Activated CD4-positive, alpha-beta T cell treated with anti-CD3 and anti-CD28 coated beads, Interleukin-2, amount 10 ng/mL, durations not matched to agents 7 days and 5 days (primary cell): Measurements from ENCODE around the gene TENT4A. TPM values are rescaled to one million over a fixed set of nuclear protein-coding genes. Genes with fewer than 3 reads are reported as not detected.

ENCODE experiments used
- CTCF ChIA-PET: fragments of 350-600 bp; sonication (Branson Sonifier 250); formaldehyde crosslinking; loops from one replicate; lab custom pipeline; 2021; ENCODE audit warnings: antibody characterized with exemption; lab: Charles Lee
- POLR2A ChIA-PET: fragments of 350-600 bp; sonication (Branson Sonifier 250); formaldehyde crosslinking; loops from one replicate; lab custom pipeline; 2021; ENCODE audit warnings: antibody characterized with exemption; lab: Charles Lee
- DNase-seq: peaks from one replicate; pipeline ENCODE4 v3.0.0-alpha.2; 2020
- H3K27ac Mint-ChIP-seq: one replicate; pipeline ENCODE4 v1.8.0; 2021; ENCODE audit warnings: mild to moderate bottlenecking, moderate library complexity, mixed read lengths
- H3K27me3 Mint-ChIP-seq: one replicate; pipeline ENCODE4 v1.8.0; 2021; ENCODE audit warnings: mixed read lengths
- H3K36me3 Mint-ChIP-seq: one replicate; pipeline ENCODE4 v1.8.0; 2021; ENCODE audit warnings: low read depth, mixed read lengths
- H3K4me1 Mint-ChIP-seq: one replicate; pipeline ENCODE4 v1.8.0; 2021; ENCODE audit warnings: mixed read lengths
- H3K4me3 Mint-ChIP-seq: one replicate; pipeline ENCODE4 v1.8.0; 2021; ENCODE audit warnings: mild to moderate bottlenecking, moderate library complexity, mixed read lengths
- H3K9me3 Mint-ChIP-seq: one replicate; pipeline ENCODE4 v1.8.0; 2021; ENCODE audit warnings: mixed read lengths
- total RNA-seq, 2 experiments: library from RNA; stranded (reverse); gene quantifications; one replicate each; pipeline ENCODE4 v1.2.3, GENCODE V29; 2021

TENT4A gene
- total RNA-seq, 2 experiments from 2014 or later, result 37.4 to 41.9 TPM

DNA sequence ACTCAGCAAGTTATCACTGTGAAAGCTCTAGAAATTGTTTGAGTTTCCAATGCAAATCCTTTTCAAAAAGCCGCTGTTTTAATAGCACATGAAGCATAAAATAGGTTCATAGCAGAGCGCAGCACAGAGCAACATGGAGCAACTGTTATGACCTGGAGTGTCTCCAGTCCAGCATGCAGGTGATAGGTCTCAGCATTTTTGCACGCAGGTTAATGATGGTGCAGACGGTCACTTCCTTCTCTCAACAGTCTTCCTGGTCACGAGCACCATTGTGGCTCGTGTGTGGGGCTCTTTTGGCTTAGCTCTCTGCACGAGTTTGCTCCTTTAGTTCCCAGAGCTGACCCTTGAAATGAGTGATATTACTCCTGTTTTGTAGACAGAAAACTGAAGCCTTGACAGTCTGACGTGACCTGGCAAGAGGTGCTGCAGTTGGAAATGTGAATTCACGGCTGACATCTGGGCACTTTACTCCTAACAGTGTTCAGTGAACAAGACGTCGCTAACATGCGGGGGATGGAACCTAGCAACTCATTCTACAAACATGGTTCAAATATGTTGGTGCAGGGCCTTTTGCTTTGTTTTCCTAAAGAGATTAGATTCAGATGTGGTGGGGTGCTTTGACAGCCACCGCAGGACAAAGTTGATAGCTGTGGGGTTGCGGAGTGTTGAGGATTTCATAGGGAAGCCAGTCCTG, 10.0 kb downstream of the TENT4A start:
- Mint-ChIP-seq H3K36me3 (peaks cover 36% of the 10 kb centered on the region), H3K9me3 (no peaks in the 10 kb centered on the region), H3K27ac (no peak overlapping the region), H3K4me3 (no peak overlapping the region), H3K4me1 (peaks cover 84% of the 10 kb centered on the region), H3K27me3 (no peaks in the 10 kb centered on the region)
- ChIA-PET POLR2A (no interaction called here), CTCF (interaction anchor here (1.0 to 1.6 kb wide), 3 partner anchors 12 to 46 kb away, joined by 3 read pairs; no protein-coding TSS in a partner anchor)
- no peak for DNase-seq

DNA sequence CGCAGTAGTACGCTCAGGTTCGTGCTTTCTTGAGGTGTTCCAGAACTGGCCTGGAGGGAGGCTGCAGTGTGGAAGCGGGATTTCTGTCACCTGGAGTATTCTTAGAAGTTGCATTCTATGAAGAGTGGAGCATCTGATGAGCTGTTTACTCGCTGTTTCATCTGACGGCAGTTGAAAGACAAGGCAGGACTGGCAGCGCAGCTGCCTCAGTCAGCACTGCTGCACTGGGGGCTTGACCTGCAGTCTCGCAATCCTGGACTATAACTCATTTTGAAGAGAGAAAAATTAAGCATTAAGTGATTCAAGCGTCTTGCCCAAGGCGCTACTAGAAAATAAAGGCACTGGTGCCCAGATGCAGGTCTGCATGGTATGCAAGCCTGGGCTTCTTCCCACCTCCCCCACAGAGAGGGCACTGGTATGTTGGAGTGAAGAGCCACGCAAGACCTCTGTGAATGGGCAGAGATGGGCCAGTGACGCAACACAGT, 10.6 kb downstream of the TENT4A start:
- POLR2A ChIA-PET, result no interaction called here
- Mint-ChIP-seq H3K27me3 (no peaks in the 10 kb centered on the region), H3K36me3 (peaks cover 30% of the 10 kb centered on the region), H3K4me3 (no peak overlapping the region), H3K27ac (no peak overlapping the region), H3K9me3 (no peaks in the 10 kb centered on the region), H3K4me1 (peaks cover 82% of the 10 kb centered on the region)
- no peak for DNase-seq
- CTCF ChIA-PET, result interaction anchor here (1.0 to 1.2 kb wide), 2 partner anchors 11 to 14 kb away, joined by 3 read pairs; no protein-coding TSS in a partner anchor

DNA sequence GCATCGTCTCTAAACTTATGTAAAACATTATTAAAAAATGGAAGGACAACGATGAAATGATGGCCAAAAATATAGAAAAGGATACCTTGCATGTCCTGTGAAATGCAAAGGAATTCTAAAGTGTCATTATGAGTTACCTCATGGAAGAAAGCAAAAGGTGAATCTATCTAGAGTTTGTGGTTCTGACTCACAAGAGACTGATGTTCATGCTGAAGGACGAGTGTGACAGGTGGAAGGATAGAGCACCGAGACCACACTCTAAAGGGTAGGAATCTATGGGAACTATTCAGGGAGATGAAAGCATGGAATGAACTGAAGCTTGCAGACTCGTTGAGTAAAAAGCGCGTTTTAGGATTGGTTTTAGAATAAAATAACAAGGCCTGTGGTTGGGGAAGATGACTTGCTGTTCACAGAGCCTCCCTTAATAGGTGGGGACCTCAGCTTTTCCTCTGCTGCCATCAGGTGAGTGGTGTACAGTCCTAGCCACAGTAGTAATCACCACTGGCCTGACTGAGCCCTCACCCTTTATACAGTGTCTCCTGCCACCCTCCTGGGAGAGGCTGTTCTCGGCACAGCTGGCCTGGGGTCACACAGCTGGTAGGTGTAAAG, 11.2 kb downstream of the TENT4A start:
- Mint-ChIP-seq H3K27ac (peak overlapping the region; percentile 67), H3K4me3 (no peak overlapping the region), H3K9me3 (no peaks in the 10 kb centered on the region), H3K36me3 (peaks cover 27% of the 10 kb centered on the region), H3K4me1 (peaks cover 83% of the 10 kb centered on the region), H3K27me3 (no peaks in the 10 kb centered on the region)
- ChIA-PET CTCF (no interaction called here), POLR2A (no interaction called here)
- no peak for DNase-seq

DNA sequence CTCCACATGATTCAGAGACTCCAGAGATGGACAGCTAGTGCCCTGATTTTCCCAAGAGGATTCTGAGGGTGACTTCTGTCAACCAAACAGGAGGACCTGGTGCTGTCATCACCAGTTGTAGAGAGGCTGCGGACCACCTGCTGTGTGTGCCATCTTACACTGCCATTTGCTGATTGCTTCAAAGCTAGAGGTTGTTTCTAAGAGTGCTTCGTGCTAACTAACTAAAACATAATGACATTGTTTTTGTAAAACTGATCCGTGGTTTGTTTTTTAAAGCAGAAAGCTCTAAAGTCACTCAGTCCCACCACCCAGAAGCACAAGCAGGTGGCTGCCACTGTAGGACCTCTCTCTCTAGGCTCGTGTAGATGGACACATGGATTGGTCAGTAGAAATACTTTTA, 12.2 kb downstream of the TENT4A start:
- H3K27ac Mint-ChIP-seq, result no peak overlapping the region
- no peak overlapping the region for H3K4me3 Mint-ChIP-seq
- H3K9me3 Mint-ChIP-seq, result no peaks in the 10 kb centered on the region
- peaks cover 83% of the 10 kb centered on the region for H3K4me1 Mint-ChIP-seq
- no peaks in the 10 kb centered on the region for H3K27me3 Mint-ChIP-seq
- POLR2A ChIA-PET, result no interaction called here
- no peak for DNase-seq
- H3K36me3 Mint-ChIP-seq, result peaks cover 23% of the 10 kb centered on the region
- CTCF ChIA-PET, result interaction anchor here (1.3 kb wide), 1 partner anchor 8 kb away, joined by 3 read pairs; no protein-coding TSS in a partner anchor

DNA sequence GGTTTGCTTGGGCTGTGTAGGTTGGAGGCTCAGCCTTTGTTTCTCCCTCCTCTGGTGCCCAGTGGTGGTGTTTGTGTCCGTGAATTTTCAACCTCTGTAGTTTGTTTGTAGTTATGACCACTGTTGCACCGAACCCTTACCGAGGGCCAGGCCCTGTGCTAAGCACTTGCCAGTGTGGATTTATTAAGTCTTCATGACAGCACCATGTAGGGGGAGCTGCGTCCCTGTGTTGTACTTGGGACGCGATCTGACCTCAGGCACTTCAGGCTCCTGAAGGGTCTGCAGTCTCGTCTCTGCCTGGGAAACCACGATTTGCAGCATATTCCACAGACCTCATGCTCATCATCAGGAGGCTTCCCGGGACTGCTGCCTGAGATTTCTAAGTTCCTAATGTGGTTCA, 12.8 kb downstream of the TENT4A start:
- no peaks in the 10 kb centered on the region for H3K9me3 Mint-ChIP-seq
- ChIA-PET CTCF (interaction anchor here (1.3 kb wide), 1 partner anchor 9 kb away, joined by 3 read pairs; no protein-coding TSS in a partner anchor), POLR2A (no interaction called here)
- no peak overlapping the region for H3K4me3 Mint-ChIP-seq
- H3K27ac Mint-ChIP-seq, result no peak overlapping the region
- no peaks in the 10 kb centered on the region for H3K27me3 Mint-ChIP-seq
- H3K36me3 Mint-ChIP-seq, result peaks cover 25% of the 10 kb centered on the region
- DNase-seq, result no peak
- H3K4me1 Mint-ChIP-seq, result peaks cover 82% of the 10 kb centered on the region

DNA sequence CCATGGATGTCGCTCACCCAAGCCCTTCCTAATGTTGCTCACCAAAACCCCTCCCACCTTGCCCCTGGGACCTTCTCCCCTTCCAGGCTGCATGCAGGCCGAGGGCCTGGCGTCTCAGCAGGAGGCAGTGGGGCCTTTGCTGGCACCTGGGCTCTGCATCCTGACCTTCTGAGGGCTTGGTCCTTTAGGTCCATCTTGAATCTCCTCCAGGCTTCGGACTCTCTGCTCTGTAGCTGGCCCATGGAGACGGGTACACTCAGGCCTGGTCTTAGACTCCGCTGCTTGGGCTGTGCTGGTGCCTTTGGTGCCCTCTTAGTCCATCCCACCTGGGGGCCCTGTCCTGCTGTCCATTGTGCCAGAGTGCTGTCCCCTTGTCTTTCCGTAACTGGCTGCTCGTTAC, 14.0 kb downstream of the TENT4A start:
- no peak for DNase-seq
- Mint-ChIP-seq H3K4me1 (peaks cover 82% of the 10 kb centered on the region), H3K36me3 (peaks cover 30% of the 10 kb centered on the region), H3K9me3 (no peaks in the 10 kb centered on the region), H3K4me3 (no peak overlapping the region), H3K27ac (peak overlapping the region; percentile 52), H3K27me3 (no peaks in the 10 kb centered on the region)
- ChIA-PET POLR2A (no interaction called here), CTCF (no interaction called here)

DNA sequence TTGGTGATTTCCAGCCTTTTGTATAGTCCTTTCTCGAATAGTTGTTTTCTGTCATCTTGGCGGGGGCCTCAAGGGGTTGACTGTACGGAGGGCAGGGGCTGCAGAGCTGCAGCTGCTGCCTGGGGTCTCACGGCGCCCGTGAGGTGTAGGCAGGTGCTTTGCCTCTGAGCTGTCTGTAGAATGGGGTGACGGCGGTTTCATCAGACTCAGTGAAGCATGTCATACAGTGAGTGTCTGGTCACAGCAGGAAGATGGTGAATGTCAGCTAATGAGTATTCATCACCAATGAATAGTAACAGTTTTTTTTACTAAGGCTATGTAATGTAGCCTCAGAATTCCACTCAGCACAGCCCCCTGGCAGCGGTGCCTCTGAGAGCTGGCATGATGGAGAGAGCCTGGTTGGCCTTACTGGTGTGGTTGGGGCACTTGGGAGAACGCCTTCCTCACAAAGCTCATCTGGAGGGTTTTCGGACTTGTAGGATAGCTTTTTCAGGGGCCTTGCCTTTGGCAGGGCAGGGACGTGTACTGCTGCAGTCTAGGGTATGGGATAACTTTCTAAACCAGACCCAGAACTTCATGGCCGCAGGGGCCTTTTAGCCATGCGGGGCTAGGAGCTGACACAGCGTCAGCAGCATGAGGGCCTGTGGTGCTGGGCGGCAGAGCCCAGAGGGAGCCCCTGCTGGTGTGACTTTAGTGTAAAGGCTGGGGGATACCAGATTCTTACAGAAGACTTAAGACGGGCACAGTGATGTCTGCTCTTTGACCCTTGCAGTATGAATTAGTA, 15.0 kb downstream of the TENT4A start:
- DNase-seq, result no peak
- Mint-ChIP-seq H3K27ac (peak overlapping the region; percentile 47), H3K9me3 (no peaks in the 10 kb centered on the region), H3K4me1 (peaks cover 82% of the 10 kb centered on the region), H3K27me3 (no peaks in the 10 kb centered on the region), H3K4me3 (no peak overlapping the region), H3K36me3 (peaks cover 31% of the 10 kb centered on the region)
- ChIA-PET CTCF (interaction anchor here (0.6 to 1.8 kb wide), 3 partner anchors 10 to 48 kb away, joined by 3 to 5 read pairs (median 3); no protein-coding TSS in a partner anchor), POLR2A (no interaction called here)

DNA sequence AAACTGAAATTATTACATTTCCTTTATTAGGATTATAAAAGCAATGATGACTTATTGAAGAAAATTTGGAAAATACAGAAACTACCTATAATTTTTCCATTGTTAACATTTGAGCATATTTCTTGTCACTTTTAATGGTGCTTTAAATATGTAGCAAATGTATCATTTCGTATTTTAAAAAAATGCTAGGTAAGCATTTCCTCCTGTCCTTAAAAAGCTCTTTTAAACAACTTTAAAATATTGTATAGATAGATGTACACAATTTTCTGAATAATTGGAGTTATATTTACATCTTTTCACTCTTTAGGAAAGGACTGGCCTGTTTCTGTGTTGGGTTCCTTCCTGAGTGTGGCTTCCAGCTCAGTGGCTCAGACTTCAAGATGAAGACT, 15.6 kb downstream of the TENT4A start:
- Mint-ChIP-seq H3K9me3 (no peaks in the 10 kb centered on the region), H3K36me3 (peaks cover 29% of the 10 kb centered on the region), H3K4me1 (peaks cover 82% of the 10 kb centered on the region), H3K4me3 (no peak overlapping the region), H3K27ac (peak overlapping the region; percentile 67), H3K27me3 (no peaks in the 10 kb centered on the region)
- no peak for DNase-seq
- CTCF ChIA-PET, result interaction anchor here (0.8 to 1.8 kb wide), 4 partner anchors 10 to 602 kb away, joined by 3 to 5 read pairs (median 3); no protein-coding TSS in a partner anchor
- POLR2A ChIA-PET, result no interaction called here

DNA sequence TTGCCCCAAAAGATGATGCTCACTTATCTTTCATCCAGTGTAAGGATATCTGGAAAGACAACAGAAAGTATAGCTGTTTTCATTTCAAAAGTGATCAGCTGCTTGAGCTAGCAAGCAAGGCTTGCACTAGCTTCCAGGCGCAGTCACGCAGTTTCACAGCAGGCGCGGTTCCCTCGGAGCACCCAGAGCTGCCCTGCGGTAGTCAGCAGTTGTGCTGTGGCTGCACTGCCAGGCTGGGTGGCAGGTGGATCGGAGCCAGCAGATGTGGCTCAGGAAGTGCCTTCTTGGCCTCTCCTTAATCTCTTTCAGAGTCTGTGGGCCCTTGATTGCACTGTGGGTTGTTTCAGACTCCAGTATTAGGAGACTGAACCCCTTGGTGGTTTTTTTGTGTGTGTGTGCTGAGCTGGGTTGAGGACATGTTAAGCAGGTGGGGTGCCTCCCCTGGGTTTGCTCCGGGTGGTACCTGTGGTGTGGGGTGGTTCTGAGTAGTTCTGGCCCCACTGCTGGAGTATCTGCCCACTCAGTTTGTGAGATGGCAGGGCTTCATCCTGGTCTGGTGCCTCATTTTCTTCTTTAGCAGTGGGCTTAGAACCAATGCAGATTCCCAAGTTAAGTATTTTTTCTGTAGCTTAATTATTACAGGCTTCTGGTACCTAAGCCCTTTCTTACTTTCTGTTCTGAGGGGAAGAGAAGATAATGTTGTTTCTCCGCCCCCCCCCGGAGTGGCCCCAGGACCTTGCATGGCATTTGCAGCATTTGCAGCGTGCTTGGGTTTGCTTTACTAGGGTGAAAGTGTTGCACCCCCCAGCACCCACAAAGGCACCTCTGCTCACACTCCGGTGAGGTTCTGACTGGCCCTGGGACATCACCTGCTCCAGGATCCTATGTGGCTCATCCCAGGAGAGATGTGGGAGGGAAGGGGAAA, 16.4 kb downstream of the TENT4A start:
- Mint-ChIP-seq H3K27me3 (no peaks in the 10 kb centered on the region), H3K36me3 (peaks cover 21% of the 10 kb centered on the region), H3K4me3 (peak overlapping the region; percentile 23), H3K4me1 (peaks cover 77% of the 10 kb centered on the region), H3K27ac (peak overlapping the region; percentile 67), H3K9me3 (no peaks in the 10 kb centered on the region)
- ChIA-PET POLR2A (no interaction called here), CTCF (interaction anchor here (1.0 to 1.8 kb wide), 5 partner anchors 8 to 602 kb away, joined by 3 to 5 read pairs (median 3); no protein-coding TSS in a partner anchor)
- peak; percentile 68 for DNase-seq

DNA sequence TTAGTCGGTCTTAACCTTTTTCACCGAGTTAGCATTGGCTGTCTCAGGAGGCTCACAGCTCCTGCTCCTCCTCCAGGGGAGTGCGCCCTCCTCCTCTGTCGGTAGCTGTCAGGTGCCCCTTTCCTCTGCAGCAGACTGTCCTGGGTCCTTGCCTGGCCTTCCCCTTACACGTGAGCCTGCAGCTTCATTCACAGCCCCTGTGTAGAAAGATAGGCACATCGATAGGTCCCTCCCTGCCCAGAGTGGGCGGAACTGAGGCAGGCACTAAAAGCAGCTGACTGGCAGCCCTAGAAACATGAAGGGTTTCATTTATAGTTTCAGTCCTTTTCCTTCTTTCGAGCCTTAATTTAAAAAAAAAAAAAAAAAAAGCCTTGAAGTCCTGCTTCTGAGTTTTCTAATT, 17.2 kb downstream of the TENT4A start:
- no peak for DNase-seq
- H3K27ac Mint-ChIP-seq, result peak overlapping the region; percentile 26
- H3K36me3 Mint-ChIP-seq, result peaks cover 21% of the 10 kb centered on the region
- ChIA-PET POLR2A (no interaction called here), CTCF (interaction anchor here (1.0 to 1.4 kb wide), 3 partner anchors 8 to 103 kb away, joined by 3 to 5 read pairs (median 3); no protein-coding TSS in a partner anchor)
- no peaks in the 10 kb centered on the region for H3K27me3 Mint-ChIP-seq
- no peak overlapping the region for H3K4me3 Mint-ChIP-seq
- H3K4me1 Mint-ChIP-seq, result peaks cover 83% of the 10 kb centered on the region
- H3K9me3 Mint-ChIP-seq, result no peaks in the 10 kb centered on the region

DNA sequence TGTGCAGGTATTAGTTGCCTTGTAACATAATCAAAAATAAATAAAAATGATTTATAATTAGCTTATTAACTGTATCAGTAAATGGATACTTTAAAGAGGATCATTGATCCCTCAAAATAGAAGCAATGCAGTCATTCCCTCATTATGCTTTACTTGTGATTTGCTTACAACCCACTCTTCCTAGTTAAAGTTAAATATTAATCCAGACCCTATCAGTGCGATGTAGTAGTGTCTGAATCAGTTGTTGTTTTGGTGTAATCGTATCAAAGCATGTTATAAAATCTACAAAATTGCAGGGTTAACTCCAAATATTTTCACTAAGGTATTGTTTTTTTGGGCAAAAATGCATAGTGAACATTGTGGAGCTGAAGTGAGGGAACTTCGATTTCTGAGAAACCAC, 17.6 kb downstream of the TENT4A start:
- CTCF ChIA-PET, result interaction anchor here (1.0 to 1.1 kb wide), 2 partner anchors 9 to 103 kb away, joined by 3 to 5 read pairs; no protein-coding TSS in a partner anchor
- Mint-ChIP-seq H3K36me3 (peaks cover 21% of the 10 kb centered on the region), H3K9me3 (no peaks in the 10 kb centered on the region), H3K4me1 (peaks cover 82% of the 10 kb centered on the region), H3K27me3 (no peaks in the 10 kb centered on the region), H3K4me3 (no peak overlapping the region), H3K27ac (no peak overlapping the region)
- POLR2A ChIA-PET, result no interaction called here
- DNase-seq, result no peak
